NCI-H345 (cell line): ENCODE data around the gene MDM4.

ENCODE experiments used
- DNase-seq: peaks from one replicate; lab custom pipeline; 2025; lab: John Stamatoyannopoulos, UW

MDM4 gene

DNA sequence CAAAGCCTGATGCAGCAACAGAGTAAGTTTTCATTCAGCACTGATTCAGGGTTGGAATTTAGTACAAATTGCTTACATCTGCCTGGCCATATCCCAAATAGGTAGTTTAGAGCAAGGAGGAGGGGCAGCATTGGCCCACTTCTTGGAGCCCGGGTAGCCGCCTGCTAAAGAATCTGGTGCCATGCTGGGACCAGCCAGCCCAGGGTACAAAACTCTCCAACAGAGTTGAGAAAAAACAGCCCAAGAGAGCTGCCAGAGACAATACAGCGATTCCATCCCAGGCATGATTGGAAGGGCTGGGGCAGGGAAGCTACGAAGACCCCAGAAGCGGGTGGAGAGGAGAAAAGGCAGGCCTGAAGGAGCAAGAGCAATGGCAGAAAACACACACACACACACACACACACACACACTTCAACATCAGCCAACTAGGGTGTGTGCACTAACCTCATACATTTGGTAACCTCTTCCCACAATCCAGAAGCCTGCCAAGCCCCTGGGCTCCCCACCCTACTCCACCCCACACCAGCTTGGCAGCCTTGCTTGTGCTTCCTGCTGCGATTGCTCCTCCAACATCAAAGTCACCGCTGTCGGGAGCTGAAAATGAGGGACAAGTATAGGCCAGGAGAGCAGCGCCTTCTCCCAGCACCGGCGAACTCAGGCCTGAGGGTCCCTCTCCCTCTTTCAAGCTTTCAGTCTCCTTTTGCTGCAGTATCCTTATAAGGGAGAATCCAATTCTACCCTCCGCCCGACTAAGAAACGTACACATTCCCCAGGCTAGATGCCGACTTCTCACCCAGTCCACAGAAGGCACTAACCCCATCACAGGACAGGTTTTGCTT lies 22.8 kb upstream of the MDM4 start:
- DNase-seq, result peak; percentile 48

DNA sequence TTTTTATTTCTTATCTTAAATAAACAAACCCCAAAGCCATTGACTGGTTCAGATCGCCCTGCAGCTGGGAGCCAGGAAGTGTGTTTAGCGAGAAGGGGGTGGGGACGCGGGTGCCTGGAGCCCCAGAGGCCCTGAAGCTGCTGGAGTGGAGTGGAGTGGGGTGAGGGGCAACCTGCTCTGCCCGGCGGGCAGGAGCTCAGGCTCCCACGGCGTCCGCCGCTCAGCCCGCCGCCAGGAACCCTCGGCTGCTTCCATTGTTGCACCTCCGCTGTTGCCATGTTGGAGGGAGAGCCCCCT lies 22.3 kb upstream of the MDM4 start:
- DNase-seq, result peak; percentile 60

DNA sequence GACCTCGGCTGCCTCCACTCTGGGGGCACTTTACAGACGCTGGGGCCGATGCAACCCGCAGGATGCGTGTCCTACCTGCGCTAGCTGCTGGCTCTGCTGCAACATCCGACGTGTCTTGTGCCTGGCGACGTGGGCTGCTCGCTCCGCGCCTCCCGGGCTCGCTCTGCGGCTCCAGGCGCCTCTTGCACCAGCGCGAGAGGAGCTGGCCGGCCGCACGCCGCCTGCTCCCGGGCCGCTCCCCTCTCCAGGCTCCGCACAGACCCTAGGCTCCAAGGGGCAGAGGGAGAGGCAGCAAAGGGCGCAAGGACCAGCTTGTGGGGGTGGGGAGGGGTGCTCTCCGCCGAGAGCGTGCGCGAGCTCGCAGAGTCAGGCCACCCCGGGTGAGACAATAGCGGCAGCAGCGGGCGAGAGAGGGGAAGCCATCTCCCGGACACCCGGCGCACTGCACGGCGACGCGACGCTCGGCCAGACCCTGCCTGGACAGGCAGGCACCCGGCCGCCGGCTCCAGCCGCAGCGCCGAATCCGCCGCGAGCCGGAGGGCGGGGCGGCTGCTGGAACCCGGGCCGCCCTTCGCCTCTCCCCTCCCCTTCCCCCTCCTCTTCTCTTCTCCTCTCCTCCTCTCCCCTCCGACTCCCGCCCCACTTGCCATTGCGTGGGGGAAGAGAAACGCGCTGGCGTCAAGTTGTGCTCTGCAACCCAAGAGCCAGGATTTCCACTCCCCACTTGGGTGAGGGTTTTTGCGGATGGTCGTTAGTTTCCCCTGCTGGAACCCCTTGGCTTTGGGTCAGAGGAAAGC lies 21.7 kb upstream of the MDM4 start, which contains the start of gene PIK3C2B:
Gene PIK3C2B, minus strand, starts transcription at position 525 of the 797 bp plus-strand sequence. CDS start 25,003 bp downstream, outside the sequence.
- DNase-seq, result peak; percentile 69

DNA sequence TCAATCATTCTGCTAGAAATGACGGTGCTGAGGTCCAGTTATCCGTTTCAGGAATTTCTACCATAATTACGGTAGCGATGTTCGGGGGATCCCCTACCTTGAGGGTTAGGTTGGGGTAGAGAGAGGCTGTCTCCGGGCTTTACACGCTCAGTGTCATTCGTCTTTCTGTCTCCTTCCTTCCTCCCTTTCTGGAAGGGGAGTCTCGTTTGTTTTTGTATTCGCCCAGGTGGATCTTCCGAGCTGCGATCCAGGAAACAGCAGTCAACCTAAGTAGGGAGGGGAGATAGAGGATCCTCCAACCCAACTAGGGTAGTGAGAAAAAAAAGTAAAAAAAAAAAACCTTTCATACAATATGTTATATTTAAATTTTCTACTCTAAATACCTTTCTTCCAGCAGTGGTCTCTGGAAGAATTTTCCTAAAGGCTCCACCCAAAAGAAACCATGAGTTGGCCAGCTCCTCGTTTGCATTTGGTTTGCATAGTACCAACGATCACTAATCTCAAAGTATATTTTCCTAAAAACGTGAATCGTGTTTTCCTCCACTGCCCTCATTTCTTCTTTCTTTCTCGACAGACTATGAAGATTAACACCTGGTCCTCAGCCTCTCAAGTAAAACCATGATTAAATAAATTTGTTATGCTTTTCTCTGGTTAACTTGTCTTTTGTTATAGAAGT lies 21.0 kb upstream of the MDM4 start:
- DNase-seq, result no peak

GRCh38 chr1:204495777-204496176 lies 20.4 kb upstream of the MDM4 start:
- DNase-seq, result no peak

DNA sequence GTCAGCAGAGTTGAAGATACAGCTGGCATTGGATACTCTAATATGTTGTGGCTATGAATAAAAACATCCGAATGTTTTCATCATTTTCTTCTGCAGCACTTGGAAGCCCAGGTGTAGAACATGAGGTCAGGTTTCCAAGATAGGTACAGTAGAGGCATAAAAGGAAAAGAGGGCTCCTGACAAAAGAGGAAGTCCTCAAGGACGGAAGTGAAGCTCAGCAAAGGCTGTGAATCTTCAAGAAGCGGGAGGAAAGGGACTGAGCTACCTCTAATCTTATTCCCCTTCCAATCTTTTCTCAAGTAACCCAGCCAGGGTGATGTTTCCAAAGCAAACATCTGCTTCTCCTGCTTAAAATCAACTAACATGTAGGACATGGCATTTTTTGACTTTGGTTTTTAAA lies 17.2 kb upstream of the MDM4 start:
- DNase-seq, result no peak

- DNase-seq, result no peak
Measured at GRCh38 chr1:204499511-204500468, 16.4 kb upstream of the MDM4 start.

DNA sequence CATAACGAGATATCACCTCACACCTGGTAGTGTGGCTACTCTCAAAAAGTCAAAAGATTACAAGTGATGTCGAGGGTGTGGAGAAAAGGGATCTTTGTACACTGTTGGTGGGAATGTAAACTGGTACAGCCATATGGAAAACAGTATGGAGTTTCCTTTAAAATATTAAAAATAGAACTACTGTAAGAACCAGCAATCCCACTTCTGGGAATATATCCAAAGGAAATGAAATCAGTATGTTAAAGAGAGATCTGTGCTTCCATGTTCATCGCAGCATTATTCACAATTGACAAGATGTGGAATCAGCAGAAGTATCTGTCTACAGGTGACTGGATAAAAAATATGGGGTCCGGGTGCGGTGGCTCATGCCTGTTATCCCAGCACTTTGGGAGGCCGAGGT lies 14.0 kb upstream of the MDM4 start:
- DNase-seq, result no peak

DNA sequence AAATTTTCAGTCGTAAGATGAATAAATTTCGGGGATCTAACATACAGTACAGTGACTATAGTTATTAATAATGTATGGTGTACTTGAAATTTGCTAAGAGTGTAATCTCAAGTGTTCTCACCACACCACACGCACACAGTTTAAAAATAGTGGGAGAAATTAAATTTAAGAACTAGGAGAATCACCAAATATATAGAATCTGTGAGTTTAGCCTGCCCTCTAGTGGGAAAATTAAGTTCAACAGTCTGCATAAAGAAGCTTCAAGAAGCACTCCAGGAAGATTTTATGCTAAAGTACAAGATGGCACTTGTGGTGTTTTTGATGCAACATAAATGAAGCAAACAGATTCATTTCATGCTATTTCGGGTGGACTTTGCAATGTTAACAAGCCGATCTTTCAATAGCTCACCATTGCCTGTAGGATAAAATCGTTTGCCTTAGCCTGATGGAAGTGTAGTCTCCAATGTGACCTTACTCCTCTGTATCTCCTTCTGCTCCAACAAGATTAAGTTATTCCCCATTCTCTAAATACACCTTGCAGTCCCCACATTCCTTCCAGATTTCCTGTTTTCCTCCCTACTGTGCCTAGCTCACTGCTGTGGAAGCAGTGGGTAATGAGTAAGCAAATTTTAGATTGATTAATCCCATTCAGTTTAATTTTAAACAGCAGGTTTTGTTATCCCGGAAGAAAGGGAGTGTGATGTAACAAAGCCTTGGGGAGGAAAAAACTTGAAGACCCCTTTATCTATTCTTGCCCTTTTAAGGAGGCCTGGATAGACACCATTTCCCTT lies 12.9 kb upstream of the MDM4 start:
- DNase-seq, result peak; percentile 79

- DNase-seq, result no peak
Measured at GRCh38 chr1:204503913-204504519, 12.2 kb upstream of the MDM4 start.

- no peak for DNase-seq
Measured at GRCh38 chr1:204505674-204506200, 10.5 kb upstream of the MDM4 start.

- peak; percentile 89 for DNase-seq
Measured at GRCh38 chr1:204506201-204506968, 9.8 kb upstream of the MDM4 start.

DNA sequence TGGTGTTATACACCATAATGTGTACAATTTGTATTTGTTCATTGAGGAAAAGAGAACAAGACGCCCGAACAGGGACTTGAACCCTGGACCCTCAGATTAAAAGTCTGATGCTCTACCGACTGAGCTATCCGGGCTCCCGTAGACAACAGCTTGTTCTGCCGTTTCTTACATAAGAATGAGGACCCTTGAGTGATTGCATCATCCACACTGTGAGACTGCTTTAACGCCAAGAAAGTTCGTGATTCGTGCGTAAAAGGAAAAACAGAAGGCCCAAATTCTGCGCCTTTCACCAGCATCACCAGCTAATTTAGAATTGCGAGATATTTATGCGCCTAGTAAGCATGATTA lies 9.3 kb upstream of the MDM4 start:
- DNase-seq, result peak; percentile 92

DNA sequence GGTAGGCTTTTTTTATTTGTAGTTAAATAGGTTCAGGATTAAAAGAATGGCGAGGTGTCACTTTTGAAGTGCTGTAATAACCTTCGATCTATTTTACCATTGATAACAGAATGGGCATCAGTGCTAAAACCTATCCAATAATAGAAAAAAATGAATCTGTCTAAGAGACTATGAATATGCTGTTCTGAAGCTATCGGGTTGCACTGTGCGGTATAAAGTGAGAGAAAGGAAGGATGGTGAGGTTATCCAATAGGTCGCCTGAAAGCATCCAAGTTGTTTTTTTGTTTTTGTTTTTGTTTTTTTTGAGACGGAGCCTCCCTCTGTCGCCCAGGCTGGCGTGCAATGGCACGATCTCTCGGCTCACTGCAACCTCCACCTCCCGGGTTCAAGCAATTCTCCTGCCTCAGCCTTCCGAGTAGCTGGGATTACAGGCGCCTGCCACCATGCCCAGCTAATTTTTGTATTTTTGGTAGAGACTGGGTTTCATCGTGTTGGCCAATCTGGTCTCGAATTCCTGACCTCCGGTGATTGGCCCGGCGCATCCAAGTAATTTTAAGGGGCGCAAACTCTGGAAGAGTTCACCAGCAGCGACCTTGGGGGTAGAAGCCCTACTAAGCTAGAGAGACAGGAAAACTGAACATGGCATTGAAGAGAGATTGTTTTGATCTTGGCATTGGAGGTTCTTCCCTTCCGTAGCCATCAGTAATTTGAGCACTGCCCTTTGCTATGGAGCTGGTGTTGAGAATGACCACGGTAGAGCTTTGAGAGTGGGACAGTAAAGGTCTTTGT lies 8.7 kb upstream of the MDM4 start:
- peak; percentile 70 for DNase-seq

- DNase-seq, result no peak
Measured at GRCh38 chr1:204509186-204509635, 7.0 kb upstream of the MDM4 start.

- DNase-seq, result no peak
Measured at GRCh38 chr1:204511366-204511765, 4.8 kb upstream of the MDM4 start.

DNA sequence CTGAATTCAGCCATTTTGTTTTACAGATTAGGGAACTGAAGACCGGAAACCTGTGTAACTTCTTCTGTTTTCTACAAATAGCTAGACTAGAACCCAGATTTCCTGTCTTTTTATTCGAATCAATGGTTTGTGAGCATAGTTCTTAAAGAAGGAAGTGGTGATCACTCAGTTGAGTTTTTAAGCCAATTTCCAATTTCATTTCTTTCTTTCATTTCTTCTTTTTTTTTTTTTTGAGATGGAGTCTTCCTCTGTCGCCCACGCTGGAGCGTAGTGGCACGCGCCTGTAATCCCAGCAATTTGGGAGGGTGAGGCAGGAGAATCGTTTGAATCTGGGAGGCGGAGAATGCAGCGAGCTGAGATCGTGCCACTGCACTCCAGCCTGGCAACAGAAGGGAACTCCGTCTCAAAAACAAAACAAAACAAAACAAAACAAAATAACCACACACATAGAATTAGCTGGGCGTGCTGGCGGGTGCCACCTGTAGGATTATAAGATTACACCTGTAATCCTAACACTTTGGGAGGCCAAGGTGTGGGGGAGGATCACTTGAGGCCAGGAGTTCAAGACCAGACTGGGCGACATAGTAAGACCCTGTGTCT lies 3.0 kb upstream of the MDM4 start:
- DNase-seq, result no peak

GRCh38 chr1:204514828-204515227 lies 1.4 kb upstream of the MDM4 start:
- no peak for DNase-seq
